GM12891 (cell line): ENCODE measurements around the gene CORO2B.
"Not testable (repeated sequence)": the region's sequence is repeated elsewhere in the genome, so short reads cannot be mapped to it uniquely, and the experiment has no call there.

Experiments
- DNase-seq: peaks from one replicate; pipeline ENCODE4 v3.0.0; 2011; ENCODE audit warnings: low spot score; ENCODE audit not compliant: insufficient read length
- FAIRE-seq: peaks from 2 replicates; lab custom pipeline; 2011; peaks lifted over from hg19 to GRCh38; lab: Jason Lieb, UNC
- PAX5 ChIP-seq: IDR thresholded peaks from 2 replicates; pipeline ENCODE4 v1.6.1; 2011; ENCODE audit warnings: low read length, moderate library complexity, mild to moderate bottlenecking; ENCODE audit not compliant: insufficient read depth, severe bottlenecking
- POLR2A ChIP-seq: IDR thresholded peaks from 2 replicates; pipeline ENCODE4 v1.6.1; 2011; ENCODE audit warnings: low read depth, low read length, control low read depth
- POLR2AphosphoS5 ChIP-seq: IDR thresholded peaks from 2 replicates; pipeline ENCODE4 v1.6.1; 2011; ENCODE audit warnings: low read depth, low read length, control low read depth
- POU2F2 ChIP-seq: IDR thresholded peaks from 2 replicates; pipeline ENCODE4 v1.6.1; 2011; ENCODE audit warnings: low read depth, mild to moderate bottlenecking, control low read depth, low read length, moderate library complexity
- SPI1 ChIP-seq: IDR thresholded peaks from 2 replicates; pipeline ENCODE4 v1.6.1; 2011; ENCODE audit warnings: low read depth, low read length, control low read depth
- TAF1 ChIP-seq: IDR thresholded peaks from 2 replicates; pipeline ENCODE4 v1.6.1; 2011; ENCODE audit warnings: low read depth, low read length, control low read depth

Gene CORO2B

GRCh38 chr15:68674975-68675374, 96.2 kb downstream of the CORO2B start:
- DNase-seq (no peak), FAIRE-seq (peak; percentile 43)
- TF ChIP-seq TAF1 (no peak), SPI1 (peak; percentile 71)

GRCh38 chr15:68676011-68676605, 97.3 kb downstream of the CORO2B start:
- TF ChIP-seq PAX5 (no peak), POLR2A (no peak)
- DNase-seq (no peak), FAIRE-seq (no peak)

- TF ChIP-seq POLR2AphosphoS5 (no peak), POLR2A (no peak), PAX5 (no peak), TAF1 (no peak), SPI1 (no peak)
- FAIRE-seq (no peak), DNase-seq (no peak)
These were observed 98.1 kb downstream of the CORO2B start for GRCh38 chr15:68676926-68677325.

GRCh38 chr15:68677996-68678395, 99.2 kb downstream of the CORO2B start:
- no peak for FAIRE-seq
- TF ChIP-seq PAX5 = no peak
- no peak for TF ChIP-seq SPI1
- no peak for DNase-seq

- no peak for FAIRE-seq
- TF ChIP-seq PAX5 (no peak), TAF1 (no peak), SPI1 (no peak), POLR2A (no peak), POLR2AphosphoS5 (no peak), POU2F2 (no peak)
- DNase-seq = no peak
These were observed 100.0 kb downstream of the CORO2B start for GRCh38 chr15:68678746-68679145.

GRCh38 chr15:68679161-68679560, 100.4 kb downstream of the CORO2B start:
- TF ChIP-seq SPI1 (no peak), TAF1 (no peak), PAX5 (no peak), POLR2A (no peak), POLR2AphosphoS5 (no peak), POU2F2 (no peak)
- no peak for FAIRE-seq
- DNase-seq = no peak

GRCh38 chr15:68679961-68680371, 101.2 kb downstream of the CORO2B start:
- no peak for DNase-seq
- no peak for FAIRE-seq

GRCh38 chr15:68680756-68681155, 102.0 kb downstream of the CORO2B start:
- not testable (repeated sequence) for FAIRE-seq, DNase-seq

More at GRCh38 chr15:68679961-68680371, 101.2 kb downstream of the CORO2B start:
- TF ChIP-seq POLR2A (no peak), PAX5 (no peak), TAF1 (no peak)

- FAIRE-seq = no peak
- DNase-seq = no peak
- TF ChIP-seq PAX5 = no peak
- no peak for TF ChIP-seq POLR2AphosphoS5
- no peak for TF ChIP-seq POU2F2
- no peak for TF ChIP-seq SPI1
- TF ChIP-seq TAF1 = no peak
- TF ChIP-seq POLR2A = no peak
These were observed 103.0 kb downstream of the CORO2B start for GRCh38 chr15:68681836-68682235.

- FAIRE-seq = no peak
- no peak for DNase-seq
- TF ChIP-seq PAX5 (no peak), TAF1 (no peak), POU2F2 (no peak), POLR2AphosphoS5 (no peak), POLR2A (no peak), SPI1 (no peak)
These were observed 103.5 kb downstream of the CORO2B start for GRCh38 chr15:68682330-68682729.

GRCh38 chr15:68683026-68683425, 104.2 kb downstream of the CORO2B start:
- FAIRE-seq (no peak), DNase-seq (no peak)
- TF ChIP-seq SPI1 (no peak), POLR2AphosphoS5 (no peak), PAX5 (no peak), POLR2A (no peak), TAF1 (no peak), POU2F2 (no peak)

- DNase-seq (no peak), FAIRE-seq (no peak)
- TF ChIP-seq SPI1 (no peak), POU2F2 (no peak), POLR2A (no peak), TAF1 (no peak), PAX5 (no peak), POLR2AphosphoS5 (no peak)
These were observed 104.8 kb downstream of the CORO2B start for GRCh38 chr15:68683551-68683950.
